T-helper 22 cell (primary cell): ENCODE results near the gene DAZAP2.
"Not testable (repeated sequence)": the region's sequence is repeated elsewhere in the genome, so short reads cannot be mapped to it uniquely, and the experiment has no call there.

ENCODE experiments used
- DNase-seq: peaks from one replicate; pipeline ENCODE4 v3.0.0-alpha.2; 2020; ENCODE audit warnings: low read depth

Gene DAZAP2

DNA sequence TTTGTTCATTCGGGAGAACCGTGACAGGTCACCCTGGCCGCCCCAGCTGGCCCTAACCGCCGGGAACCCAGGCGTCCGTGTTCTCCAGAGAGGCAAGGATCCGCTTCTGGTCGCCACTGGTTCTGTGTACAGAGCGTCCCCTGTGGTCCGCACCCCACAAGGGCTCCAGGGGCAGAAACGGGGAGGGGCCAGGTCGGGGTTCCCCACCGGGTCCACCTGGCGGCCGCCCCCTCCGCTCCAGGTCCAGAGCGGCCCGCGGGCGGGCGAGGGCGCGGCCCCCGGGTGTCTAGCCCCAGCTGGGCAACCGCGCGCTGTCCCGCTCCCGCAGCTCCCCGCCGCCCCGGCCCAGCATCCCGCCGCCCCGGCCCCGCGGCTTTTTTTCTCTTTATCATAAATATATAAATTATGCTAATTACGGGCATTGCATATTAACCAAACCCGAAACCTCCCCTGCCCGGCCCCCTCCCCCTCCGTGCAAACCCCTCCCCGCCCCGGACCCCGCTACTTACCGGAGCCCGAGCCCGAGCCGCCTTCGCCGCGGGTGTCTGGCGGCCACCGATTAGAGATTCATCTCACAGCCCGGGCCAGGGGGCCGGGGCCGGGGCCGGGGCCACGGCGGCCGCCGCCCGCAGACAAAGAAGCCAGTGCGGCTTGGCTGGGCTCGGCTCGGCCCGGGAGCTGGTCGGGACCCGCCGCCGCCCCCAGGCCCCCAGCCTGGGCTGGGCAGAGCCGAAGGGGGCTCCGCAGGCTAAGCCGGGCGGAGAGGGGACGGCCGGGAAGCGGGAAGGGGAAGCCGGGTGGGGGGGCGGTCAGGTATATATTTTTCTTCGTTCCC, 21.3 kb upstream of the DAZAP2 start:
- DNase-seq: peak; percentile 36

- DNase-seq: peak; percentile 48
Observed at GRCh38 chr12:51217968-51218606, 20.5 kb upstream of the DAZAP2 start, which contains the start of gene POU6F1. TSS of gene POU6F1 (minus strand) at chr12:51218062. CDS start at chr12:51206836, 11,226 bp downstream.

DNA sequence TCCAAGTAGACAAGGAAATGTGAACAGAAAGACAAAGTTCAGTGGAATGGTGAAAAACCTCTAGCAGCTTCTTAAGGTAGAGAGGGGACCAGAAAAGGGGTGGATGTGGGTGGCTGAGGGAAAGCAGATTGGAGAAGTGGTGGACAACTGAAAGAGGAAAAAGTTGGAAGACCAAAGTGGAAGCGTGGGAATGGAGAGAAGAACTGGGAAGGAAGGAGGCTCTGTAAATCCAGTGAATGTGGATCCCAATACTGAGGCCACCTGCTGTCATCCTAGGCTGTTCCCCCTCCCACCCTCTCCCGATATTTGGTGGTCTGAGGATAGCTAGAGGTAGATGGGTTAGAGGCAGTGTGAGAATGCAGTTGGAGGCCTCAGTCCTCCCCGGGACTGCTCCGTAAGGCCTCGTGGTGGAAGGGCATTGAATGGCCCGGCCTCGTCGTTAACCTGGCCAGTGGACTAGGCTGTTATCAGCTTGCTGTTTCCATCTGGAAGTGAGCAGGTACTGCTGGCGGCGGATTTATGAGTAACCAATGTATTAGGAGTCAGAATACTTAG, 19.9 kb upstream of the DAZAP2 start:
- DNase-seq: no peak

DNA sequence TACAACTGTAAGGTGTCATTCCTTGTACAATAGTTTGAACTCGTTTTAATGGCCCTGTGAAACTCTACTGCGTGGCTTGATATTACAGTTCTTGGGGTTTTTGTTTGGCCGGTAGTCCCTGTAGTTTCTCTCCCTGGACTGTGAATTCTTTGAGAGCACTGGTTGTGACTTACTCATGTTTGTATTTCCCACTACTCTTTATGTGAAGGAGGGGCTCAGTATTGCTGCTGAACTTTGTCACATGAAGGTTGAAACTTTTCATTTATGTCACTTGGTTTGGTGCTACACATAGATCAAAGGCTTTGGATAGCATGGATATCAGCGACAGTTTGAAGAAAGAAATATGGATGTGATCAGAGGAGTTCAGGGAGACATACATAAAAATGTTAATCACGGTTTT, 19.3 kb upstream of the DAZAP2 start:
- no peak for DNase-seq

DNA sequence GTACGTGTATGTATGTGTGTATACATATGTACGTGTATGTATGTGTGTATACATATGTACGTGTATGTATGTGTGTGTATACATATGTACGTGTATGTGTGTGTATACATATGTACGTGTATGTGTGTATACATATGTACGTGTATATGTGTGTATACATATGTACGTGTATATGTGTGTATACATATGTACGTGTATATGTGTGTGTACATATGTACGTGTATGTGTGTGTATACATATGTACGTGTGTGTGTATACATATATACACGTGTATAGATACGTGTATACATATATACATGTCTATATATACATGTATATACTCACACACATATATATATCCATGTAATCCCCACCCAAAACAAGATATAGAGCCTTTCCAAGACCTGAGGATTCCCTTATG, 18.8 kb upstream of the DAZAP2 start:
- DNase-seq: not testable (repeated sequence)

DNA sequence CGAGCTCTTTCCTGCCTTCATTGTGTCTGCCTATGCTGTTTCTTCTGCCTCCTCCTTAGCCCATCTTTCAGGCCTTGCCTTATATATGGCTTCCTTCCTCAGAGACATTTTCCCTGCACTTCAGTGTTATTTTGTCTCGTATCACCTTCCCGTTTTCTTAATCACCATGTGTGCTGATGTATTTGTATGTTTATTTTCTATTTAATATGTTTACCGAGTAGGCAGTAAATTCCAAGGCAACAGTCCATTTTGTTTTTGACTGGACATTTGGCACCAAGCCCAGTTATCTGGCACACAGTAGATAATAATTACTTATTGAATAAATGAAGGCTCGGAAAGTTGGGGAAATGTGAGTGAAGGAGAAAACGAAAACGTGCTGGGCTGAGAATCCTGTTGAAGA, 16.2 kb upstream of the DAZAP2 start:
- no peak for DNase-seq

- DNase-seq: no peak
Observed at GRCh38 chr12:51224625-51225024, 14.0 kb upstream of the DAZAP2 start.

GRCh38 chr12:51225234-51225633, 13.4 kb upstream of the DAZAP2 start:
- no peak for DNase-seq

DNA sequence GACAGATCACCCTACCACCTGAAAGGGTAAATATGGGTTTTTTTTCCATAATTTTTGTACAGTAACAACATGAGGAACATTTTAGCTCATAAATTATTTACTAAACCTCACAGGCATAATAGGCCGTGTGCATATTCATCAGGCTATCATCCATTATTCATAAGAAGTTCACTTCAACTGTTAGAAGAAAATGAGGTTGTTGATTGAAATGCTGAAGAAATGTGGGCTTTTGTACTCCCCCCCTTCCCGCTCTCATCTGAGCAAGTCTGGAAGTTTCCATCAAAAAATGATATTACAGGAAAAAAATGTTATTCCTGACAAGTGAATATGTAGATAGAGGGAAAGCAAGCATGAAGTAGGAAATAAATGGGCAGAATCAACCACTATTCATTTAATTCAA, 12.9 kb upstream of the DAZAP2 start:
- no peak for DNase-seq

DNA sequence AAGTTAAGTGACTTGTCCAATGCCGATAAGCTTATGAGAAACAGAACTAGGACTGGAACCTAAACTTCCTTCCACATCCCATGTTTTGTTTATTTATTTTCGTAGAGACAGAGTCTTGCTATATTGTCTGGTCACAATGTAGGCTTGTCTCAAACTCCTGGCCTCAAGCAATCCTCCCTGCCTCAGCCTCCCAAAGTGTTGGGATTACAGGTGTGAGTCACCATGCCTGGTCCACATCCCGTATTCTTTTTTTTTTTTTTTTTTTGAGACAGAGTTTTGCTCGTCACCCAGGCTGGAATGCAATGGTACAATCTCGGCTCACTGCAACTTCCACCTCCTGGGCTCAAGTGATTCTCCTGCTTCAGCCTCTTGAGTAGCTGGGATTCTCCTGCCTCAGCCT, 11.5 kb upstream of the DAZAP2 start:
- DNase-seq: not testable (repeated sequence)

DNA sequence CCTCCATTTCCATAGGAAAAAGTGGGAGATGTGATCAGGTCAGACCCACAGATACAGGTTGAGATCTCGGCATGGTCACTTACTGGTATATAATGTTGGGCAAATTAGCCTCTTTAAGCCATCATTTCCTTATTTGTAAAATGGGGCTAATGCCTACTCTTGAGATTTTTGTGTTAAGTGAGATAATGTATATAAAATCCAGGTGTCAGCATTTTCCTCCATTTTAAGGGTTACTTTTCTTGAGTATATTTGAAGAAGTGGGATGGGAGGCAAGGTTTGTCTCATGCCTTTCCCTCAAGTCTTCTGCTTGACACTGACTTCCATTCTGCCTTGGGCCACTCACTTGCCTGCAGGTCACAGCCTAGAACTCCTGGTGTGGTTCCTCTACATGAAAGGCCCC, 10.7 kb upstream of the DAZAP2 start:
- no peak for DNase-seq

DNA sequence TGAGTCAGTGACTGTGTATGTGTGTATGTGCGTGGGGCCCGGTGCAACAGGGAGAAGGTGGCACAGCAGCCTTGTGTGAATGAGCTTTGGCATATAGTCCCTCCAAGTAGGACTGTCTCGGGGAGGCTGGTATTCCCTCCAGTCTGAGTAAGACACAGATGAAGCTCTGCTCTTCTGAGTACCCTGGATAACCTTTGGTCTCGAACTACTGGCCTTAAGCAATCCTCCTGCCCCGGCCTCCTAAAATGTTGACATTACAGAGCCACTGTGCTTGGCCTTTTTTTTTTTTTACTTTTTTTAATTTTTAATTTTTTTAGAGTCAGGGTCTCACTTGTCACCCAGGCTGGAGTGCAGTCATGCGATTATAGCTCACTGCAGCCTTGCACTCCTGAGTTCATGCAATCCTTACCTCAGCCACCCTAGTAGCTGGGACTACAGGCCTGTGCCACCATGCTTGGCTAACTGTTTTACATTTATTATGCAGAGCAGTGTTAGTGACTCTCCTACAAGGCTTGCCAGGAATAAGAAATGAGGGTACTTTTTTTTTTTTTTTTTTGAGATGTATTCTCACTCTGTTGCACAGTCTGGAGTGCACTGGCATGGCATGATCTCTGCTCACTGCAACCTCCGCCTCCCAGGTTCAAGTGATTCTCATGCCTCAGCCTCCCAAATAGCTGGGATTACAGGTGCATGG, 9.4 kb upstream of the DAZAP2 start:
- no peak for DNase-seq

DNA sequence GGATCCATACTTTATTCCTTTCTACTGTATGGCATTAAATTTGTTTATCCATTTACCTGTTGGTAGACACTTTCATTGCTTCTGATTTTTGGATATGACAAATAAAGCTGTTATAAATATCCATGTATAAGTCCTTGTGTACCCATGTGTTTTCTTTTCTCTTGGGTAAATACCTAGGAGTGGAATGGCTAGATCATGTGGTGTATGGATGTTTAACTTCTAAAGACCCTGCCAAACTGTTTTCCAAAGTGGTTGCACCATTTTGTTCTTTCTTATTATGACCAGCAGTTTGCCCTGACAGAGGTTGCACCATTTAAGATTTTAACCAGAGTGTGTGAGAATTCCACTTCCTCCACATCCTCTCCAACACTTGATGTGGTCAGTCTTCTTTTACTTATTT, 6.0 kb upstream of the DAZAP2 start:
- no peak for DNase-seq

DNA sequence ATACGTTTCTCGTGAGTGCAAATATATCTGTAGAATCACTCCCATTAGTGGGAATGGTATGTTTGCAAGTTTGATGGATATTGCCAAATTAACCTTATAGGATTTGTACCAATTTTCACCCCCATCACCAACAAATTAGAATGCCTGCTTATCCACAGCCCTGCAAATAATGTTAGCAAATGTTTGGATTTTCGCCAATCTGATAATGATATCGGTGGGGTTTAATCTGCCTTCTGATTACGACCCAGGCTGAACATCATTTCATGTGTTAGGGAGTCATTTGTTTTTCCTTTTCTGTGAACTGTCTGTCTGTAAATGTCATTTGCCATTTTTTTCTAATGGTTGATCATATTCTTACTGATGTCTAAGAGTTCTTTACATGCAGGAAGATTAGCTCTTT, 4.1 kb upstream of the DAZAP2 start:
- DNase-seq: no peak

- DNase-seq: no peak
Observed at GRCh38 chr12:51238037-51238509, 553 bp upstream of the DAZAP2 start.

DNA sequence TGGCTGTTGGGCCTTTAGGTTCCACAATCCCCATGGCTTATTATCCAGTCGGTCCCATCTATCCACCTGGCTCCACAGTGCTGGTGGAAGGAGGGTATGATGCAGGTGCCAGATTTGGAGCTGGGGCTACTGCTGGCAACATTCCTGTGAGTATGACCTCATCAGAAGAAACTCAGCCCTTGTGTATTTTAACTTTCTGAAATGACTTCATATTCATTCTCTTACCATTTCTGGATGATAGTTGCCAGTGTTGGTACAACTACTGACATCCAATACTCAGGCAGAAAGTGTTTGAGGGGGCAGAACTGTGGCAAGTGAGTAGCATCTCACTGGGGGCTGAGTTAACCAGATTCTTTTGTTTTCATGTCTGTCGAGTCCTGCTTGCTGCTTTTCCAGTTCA, 2.3 kb downstream of the DAZAP2 start:
- DNase-seq: no peak

DNA sequence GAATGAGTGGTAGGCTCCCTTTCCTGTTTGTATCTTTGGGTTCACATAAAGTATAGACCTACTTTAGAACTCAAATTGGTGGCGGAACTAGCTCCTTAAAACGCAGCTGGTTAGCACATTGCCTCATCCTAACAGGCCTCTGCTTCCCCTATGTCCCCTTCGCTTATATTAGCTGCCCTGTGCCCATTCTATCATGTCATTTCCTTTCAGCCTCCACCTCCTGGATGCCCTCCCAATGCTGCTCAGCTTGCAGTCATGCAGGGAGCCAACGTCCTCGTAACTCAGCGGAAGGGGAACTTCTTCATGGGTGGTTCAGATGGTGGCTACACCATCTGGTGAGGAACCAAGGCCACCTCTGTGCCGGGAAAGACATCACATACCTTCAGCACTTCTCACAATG, 3.5 kb downstream of the DAZAP2 start:
- no peak for DNase-seq

DNA sequence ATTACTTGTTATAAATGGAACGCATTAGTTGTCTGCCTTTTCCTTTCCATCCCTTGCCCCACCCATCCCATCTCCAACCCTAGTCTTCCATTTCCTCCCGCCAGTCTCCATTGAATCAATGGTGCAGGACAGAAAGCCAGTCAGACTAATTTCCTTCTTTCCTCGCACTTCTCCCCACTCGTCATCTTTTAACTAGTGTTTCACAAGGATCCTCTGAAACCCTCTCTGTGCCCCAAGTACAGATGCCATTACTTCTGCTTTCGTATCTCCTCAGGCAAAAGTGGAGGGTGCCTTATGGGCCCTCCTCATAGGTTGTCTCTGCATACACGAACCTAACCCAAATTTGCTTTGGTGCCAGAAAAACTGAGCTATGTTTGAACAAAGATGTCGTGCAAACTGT, 4.2 kb downstream of the DAZAP2 start:
- DNase-seq: no peak

GRCh38 chr12:51244269-51244668, 5.6 kb downstream of the DAZAP2 start:
- no peak for DNase-seq

GRCh38 chr12:51245476-51246253, 7.0 kb downstream of the DAZAP2 start:
- no peak for DNase-seq

DNA sequence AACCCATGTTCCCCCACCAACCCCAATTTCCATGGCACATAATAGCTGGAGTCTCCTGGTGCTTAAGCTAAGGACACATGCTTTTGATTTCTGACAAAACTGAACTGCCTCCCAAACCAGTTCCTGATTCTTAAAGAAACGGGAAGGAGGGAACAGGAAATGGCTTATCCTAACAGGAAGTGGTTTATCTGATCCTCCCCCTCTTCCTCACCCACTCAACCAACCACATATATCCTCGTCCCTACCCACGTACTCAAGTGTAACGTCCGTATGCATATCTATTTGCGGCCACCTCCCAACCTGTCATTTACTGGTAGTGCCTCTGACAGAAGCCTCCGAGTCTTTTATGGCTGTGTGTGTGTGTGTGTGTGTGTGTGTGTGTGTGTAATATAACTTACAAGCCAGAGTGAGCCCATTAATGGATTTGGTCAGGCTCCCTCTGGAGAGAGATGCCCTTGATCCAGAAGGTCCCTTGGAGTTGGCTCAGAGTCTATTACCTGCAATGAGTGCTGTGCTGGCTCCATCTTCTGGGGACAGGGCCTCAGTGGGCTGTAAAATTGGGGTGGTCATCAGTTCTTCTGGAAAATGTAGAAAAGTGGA, 7.7 kb downstream of the DAZAP2 start:
- DNase-seq: no peak
